ENCODE data around the gene HORMAD2. TPM values are rescaled to one million over a fixed set of nuclear protein-coding genes. Genes with fewer than 3 reads are reported as not detected.

The HORMAD2 gene
- total and polyA plus RNA-seq, 2 donors (not counting 3 experiments of a cell fraction or from before 2014, with no cell fraction given): not detected

DNA sequence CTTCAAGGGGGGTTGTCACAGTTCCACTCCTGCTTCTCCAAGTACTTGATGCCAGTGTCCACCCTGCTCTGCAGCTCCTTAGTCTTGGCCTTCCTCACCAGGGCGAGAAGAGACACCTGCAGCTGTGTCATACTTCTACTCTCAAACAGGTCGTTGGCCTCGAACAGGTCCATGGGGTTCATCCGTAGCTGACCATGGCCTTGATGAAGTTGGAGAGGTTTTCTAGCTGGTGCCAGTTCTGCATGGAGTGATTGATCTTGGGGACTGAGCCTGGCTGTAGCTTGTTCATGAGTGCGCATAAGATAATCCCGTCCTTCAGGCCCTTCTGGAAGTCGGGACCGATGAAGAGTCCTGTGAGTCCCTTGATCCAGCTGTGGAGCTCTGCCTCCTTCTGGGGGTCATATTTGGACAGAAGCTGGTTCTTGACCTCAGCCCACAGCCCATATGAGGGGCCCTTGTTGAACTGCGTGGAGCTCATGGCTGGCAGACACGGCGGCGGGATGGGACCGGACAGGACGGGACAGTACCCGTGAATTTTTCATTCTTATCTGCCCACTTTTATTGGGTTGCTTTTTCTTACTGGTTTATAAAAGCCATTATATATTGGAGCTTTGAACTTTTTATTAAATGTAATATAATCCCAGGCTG lies 33.4 kb upstream of the HORMAD2 start:
- BruUV-seq (replicated peaks): no TSS peak
- Histone ChIP-seq H4K20me1 (replicated peaks; ENCODE audit: control insufficient read depth, extremely low read depth, insufficient read depth, low read length) (no peaks in the 10 kb centered on the region), H3K4me2 (ENCODE audit: insufficient read depth, low read length) (no peak overlapping the region), H2AFZ (ENCODE audit: low read depth, low read length) (no peak overlapping the region), H3K27me3 (ENCODE audit: control insufficient read depth in 2 of 2, insufficient read depth in 2 of 2, low read length in 2 of 2) (no peaks in the 10 kb centered on the region), H3K9me3 (replicated peaks; ENCODE audit: control insufficient read depth, insufficient read depth, low read length) (no peaks in the 10 kb centered on the region), H3K36me3 (ENCODE audit: control insufficient read depth in 2 of 2, extremely low read depth in 1 of 2, insufficient read depth in 2 of 2, low read length in 2 of 2) (no peaks in the 10 kb centered on the region), H3K27ac (ENCODE audit: insufficient read depth, low read depth, low read length) (no peak overlapping the region), H3K79me2 (ENCODE audit: control insufficient read depth, insufficient read depth, low read length) (no peaks in the 10 kb centered on the region), H3K9ac (replicated peaks; ENCODE audit: extremely low read depth, insufficient read depth, low read length) (no peak overlapping the region), H3K9me1 (replicated peaks; ENCODE audit: control insufficient read depth, extremely low read depth, insufficient read depth, low read length) (no peaks in the 10 kb centered on the region), H3K4me3 (replicated peaks in 1 of 3; ENCODE audit: insufficient read depth in 1 of 3, low read depth in 1 of 3, low read length in 3 of 3) (no peak overlapping the region), H3K4me1 (ENCODE audit: control insufficient read depth, extremely low read depth, insufficient read depth, low read length) (peaks cover 19% of the 10 kb centered on the region)
- intact Hi-C loops (cut with micrococcal nuclease): no loop called here
- CTCF ChIA-PET: interaction anchor here (1.0 to 1.2 kb wide), 3 partner anchors 11 to 42 kb away, joined by 3 to 4 read pairs (median 3); no protein-coding TSS in a partner anchor
- FAIRE-seq: no peak
- POLR2A ChIA-PET: no interaction called here
- no peak for DNase-seq (ENCODE audit: low read depth, low spot score)
- TF ChIP-seq POLR2A (IDR thresholded peaks at IDR 0.05; ENCODE audit: low read depth, low read length) (no peak), EZH2 (IDR thresholded peaks at IDR 0.05; ENCODE audit: borderline replicate concordance, low read depth, low read length, severe bottlenecking) (no peak), POLR2AphosphoS5 (IDR thresholded peaks at IDR 0.05; ENCODE audit: insufficient read depth, low read depth, low read length) (no peak), FOS (IDR thresholded peaks at IDR 0.05; ENCODE audit: borderline replicate concordance, insufficient read depth, low read length) (no peak), MYC (IDR thresholded peaks at IDR 0.05; ENCODE audit: low read depth, low read length) (no peak), GATA2 (IDR thresholded peaks at IDR 0.05; ENCODE audit: insufficient read depth, insufficient read length, low read depth, low read length) (no peak)
- TF ChIP-seq, protein P1, sequence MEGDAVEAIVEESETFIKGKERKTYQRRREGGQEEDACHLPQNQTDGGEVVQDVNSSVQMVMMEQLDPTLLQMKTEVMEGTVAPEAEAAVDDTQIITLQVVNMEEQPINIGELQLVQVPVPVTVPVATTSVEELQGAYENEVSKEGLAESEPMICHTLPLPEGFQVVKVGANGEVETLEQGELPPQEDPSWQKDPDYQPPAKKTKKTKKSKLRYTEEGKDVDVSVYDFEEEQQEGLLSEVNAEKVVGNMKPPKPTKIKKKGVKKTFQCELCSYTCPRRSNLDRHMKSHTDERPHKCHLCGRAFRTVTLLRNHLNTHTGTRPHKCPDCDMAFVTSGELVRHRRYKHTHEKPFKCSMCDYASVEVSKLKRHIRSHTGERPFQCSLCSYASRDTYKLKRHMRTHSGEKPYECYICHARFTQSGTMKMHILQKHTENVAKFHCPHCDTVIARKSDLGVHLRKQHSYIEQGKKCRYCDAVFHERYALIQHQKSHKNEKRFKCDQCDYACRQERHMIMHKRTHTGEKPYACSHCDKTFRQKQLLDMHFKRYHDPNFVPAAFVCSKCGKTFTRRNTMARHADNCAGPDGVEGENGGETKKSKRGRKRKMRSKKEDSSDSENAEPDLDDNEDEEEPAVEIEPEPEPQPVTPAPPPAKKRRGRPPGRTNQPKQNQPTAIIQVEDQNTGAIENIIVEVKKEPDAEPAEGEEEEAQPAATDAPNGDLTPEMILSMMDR (IDR thresholded peaks at IDR 0.05; ENCODE audit: extremely low read depth in 1 of 2, insufficient read depth in 1 of 2, low read depth in 1 of 2, low read length in 2 of 2): no peak
- dilution Hi-C loops (cut with MboI; ENCODE audit: extremely low pct_ligation_motif_present, low sequenced_read_pairs): no loop called here

All from endothelial cell of umbilical vein (primary cell).